Rectal smooth muscle tissue (tissue), 1 donor: ENCODE measurements around the gene MSRB2.
A peak's percentile ranks its signal among the peaks of the same experiment; 100 is the strongest.
"Not testable (repeated sequence)": the region's sequence is repeated elsewhere in the genome, so short reads cannot be mapped to it uniquely, and the experiment has no call there.

Experiments used
- H3K27ac ChIP-seq: one replicate; pipeline ENCODE4 v1.7.0; 2013; ENCODE audit warnings: low read depth, low read length, inconsistent platforms
- H3K27me3 ChIP-seq: one replicate; pipeline ENCODE4 v1.7.0; 2013; ENCODE audit warnings: low read length; ENCODE audit not compliant: control insufficient read depth, insufficient read depth
- H3K36me3 ChIP-seq: one replicate; pipeline ENCODE4 v1.7.0; 2013; ENCODE audit warnings: low read length; ENCODE audit not compliant: control insufficient read depth, insufficient read depth
- H3K4me1 ChIP-seq: one replicate; pipeline ENCODE4 v1.7.0; 2013; ENCODE audit warnings: low read length; ENCODE audit not compliant: control insufficient read depth, insufficient read depth
- H3K4me3 ChIP-seq: one replicate; pipeline ENCODE4 v1.7.0; 2013; ENCODE audit warnings: low read length
- H3K9ac ChIP-seq: one replicate; pipeline ENCODE4 v1.7.0; 2013; ENCODE audit warnings: low read length

MSRB2 gene

DNA sequence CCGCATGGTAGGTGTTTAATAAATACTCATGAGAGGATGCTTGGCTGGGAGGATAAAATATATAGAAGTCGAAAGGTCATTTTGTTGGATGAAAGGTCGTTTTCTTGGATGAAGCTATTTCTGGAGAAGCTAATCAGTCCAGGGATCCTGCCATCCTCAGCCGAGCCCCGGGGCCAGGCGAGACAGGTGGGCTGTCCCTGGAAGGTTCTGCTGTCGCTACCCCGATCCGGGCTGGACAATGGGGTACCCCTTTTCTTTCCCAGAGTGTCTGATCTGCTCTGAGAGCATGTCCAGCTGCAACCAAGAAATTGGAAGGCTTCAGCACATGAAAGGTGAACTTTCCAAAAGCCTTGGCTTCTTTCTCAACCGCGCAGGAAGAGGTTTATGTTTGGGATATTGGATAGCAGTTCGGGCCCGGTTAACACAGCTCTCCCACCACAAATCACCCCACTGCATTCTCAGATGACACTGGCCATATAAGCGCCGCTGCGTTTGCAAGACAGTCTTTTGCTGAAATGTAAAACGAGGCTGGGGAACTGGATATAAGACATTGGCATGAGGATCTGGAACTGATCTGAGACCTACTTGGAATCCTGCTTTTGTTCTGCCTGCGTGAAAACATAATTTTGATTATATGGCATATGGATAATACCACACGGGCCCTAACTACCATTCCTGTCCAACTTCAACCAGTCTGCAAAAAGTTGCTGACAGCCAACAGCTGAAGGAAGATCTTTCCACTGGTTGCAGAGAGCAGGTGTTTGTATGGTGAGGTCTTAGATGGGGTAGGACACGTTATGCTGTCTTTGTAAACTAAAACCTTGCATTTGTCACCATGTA lies 31.2 kb upstream of the MSRB2 start:
- H3K27ac ChIP-seq = peak overlapping the region; percentile 35
- H3K4me1 ChIP-seq = peaks cover 23% of the 10 kb centered on the region
- no peaks in the 10 kb centered on the region for H3K27me3 ChIP-seq
- H3K4me3 ChIP-seq = peak overlapping the region; percentile 31
- H3K36me3 ChIP-seq = no peaks in the 10 kb centered on the region
- no peak overlapping the region for H3K9ac ChIP-seq

- Histone ChIP-seq H3K27ac (peak overlapping the region; percentile 38), H3K4me1 (peaks cover 23% of the 10 kb centered on the region)
- H3K9ac ChIP-seq, H3K27me3 ChIP-seq, H3K36me3 ChIP-seq, H3K4me3 ChIP-seq: not testable (repeated sequence)
Observed at GRCh38 chr10:23064813-23065114, 30.6 kb upstream of the MSRB2 start.

- Histone ChIP-seq H3K27me3 (no peaks in the 10 kb centered on the region), H3K4me3 (no peak overlapping the region), H3K27ac (peak overlapping the region; percentile 38), H3K36me3 (no peaks in the 10 kb centered on the region), H3K4me1 (peaks cover 23% of the 10 kb centered on the region), H3K9ac (no peak overlapping the region)
Observed at GRCh38 chr10:23065181-23065948, 30.0 kb upstream of the MSRB2 start.

GRCh38 chr10:23067337-23067736 lies 28.0 kb upstream of the MSRB2 start:
- Histone ChIP-seq H3K4me1 (peaks cover 23% of the 10 kb centered on the region), H3K9ac (no peak overlapping the region), H3K27ac (no peak overlapping the region), H3K36me3 (no peaks in the 10 kb centered on the region), H3K4me3 (no peak overlapping the region), H3K27me3 (no peaks in the 10 kb centered on the region)

- Histone ChIP-seq H3K27me3 (no peaks in the 10 kb centered on the region), H3K36me3 (no peaks in the 10 kb centered on the region), H3K4me1 (peaks cover 19% of the 10 kb centered on the region), H3K9ac (no peak overlapping the region), H3K4me3 (no peak overlapping the region), H3K27ac (no peak overlapping the region)
Observed at GRCh38 chr10:23067939-23068775, 27.2 kb upstream of the MSRB2 start.

DNA sequence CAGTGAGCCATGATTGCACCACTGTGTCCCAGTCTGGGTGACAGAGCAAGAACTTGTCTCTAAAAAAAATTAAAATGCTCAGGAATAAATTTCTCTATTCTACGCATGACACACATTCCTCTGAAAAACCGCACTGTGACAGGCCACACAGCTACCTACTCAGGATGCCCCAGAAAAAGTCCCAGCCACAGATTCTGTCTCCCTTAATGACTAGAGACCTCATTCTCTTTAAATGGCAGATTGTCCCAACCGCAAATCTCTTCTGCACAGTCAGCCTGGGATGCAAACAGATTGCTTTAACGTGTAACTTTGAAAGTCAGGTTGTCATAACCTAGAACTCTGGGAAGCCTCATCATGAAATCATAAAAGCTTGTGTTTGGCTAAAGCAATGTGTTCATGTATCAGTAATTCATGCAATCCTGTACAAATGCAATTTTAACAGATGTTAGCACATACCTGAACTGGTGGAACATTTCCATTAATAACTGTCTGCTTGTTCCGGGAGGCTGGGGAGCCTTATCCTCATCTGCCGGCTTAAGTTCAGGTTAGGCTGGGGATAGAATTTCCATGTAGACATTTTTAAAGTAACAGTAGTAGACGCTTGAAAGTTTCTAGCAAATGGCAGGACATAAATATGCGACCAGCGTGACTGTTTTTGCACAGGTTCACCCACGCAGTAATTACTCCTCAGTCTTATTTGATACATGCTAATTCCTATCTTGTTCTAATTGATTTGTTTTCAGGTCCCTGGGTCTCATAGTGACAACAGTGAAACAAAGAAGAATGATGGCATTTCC lies 26.2 kb upstream of the MSRB2 start:
- Histone ChIP-seq H3K27me3 (no peaks in the 10 kb centered on the region), H3K27ac (no peak overlapping the region), H3K4me1 (peaks cover 16% of the 10 kb centered on the region), H3K9ac (no peak overlapping the region), H3K36me3 (no peaks in the 10 kb centered on the region), H3K4me3 (no peak overlapping the region)

DNA sequence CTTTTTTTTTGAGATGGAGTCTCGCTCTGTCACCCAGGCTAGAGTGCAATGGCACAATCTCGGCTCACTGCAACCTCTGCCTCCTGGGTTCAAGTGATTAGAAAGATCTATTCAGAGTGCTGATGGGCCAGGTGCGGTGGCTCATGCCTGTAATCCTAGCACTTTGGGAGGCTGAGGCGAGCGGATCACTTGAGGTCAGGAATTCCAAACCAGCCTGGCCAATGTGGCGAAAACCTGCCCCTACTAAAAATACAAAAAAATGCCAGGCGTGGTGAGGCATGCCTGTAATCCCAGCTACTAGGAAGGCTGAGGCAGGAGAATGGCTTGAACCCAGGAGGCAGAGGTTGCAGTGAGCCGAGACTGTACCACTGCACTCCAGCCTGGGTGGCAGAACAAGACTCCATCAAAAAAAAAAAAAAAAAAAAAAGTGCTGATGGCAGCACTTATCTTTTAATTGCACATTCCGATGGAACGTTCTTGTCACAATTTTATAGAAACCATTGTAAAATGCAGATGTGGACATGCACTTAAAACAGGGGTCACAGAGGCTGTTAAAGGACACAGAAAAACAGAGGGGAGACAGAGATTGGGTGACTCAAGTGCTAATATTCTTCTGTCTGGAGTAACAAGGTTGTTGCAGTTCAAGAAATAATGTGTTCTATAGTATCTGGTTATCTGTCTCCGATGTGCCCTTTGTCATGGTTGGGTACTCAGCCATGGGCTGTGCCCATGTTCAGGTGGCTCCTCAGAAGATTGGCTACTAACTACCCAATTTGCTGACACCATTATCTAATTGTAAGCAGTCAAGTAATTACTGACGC lies 25.1 kb upstream of the MSRB2 start:
- H3K27me3 ChIP-seq, H3K4me3 ChIP-seq, H3K36me3 ChIP-seq, H3K9ac ChIP-seq, H3K27ac ChIP-seq, H3K4me1 ChIP-seq: not testable (repeated sequence)

DNA sequence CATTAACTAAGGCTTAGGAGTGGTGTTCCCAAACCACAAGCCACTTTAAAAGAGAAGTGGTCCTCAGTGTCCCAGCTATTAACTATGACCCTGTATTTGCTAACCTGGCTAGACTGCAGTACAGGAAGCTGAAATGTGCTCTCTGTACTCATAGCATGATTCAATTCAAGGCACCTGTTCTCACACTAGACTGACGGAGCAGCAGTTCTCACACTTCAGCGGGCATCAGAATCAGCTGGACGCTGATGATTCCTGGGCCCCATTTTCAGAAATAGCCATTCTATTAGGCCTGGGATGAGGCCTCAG lies 24.5 kb upstream of the MSRB2 start:
- Histone ChIP-seq H3K27me3 (no peaks in the 10 kb centered on the region), H3K4me3 (no peak overlapping the region), H3K27ac (no peak overlapping the region), H3K4me1 (peaks cover 2% of the 10 kb centered on the region), H3K9ac (no peak overlapping the region), H3K36me3 (no peaks in the 10 kb centered on the region)

- not testable (repeated sequence) for H3K4me1 ChIP-seq, H3K27me3 ChIP-seq, H3K4me3 ChIP-seq, H3K36me3 ChIP-seq, H3K27ac ChIP-seq, H3K9ac ChIP-seq
Observed at GRCh38 chr10:23072593-23072992, 22.8 kb upstream of the MSRB2 start.

- Histone ChIP-seq H3K9ac (no peak overlapping the region), H3K36me3 (no peaks in the 10 kb centered on the region), H3K4me1 (no peaks in the 10 kb centered on the region), H3K4me3 (no peak overlapping the region), H3K27ac (no peak overlapping the region), H3K27me3 (no peaks in the 10 kb centered on the region)
Observed at GRCh38 chr10:23073527-23073926, 21.9 kb upstream of the MSRB2 start.

GRCh38 chr10:23075672-23076071 lies 19.7 kb upstream of the MSRB2 start:
- Histone ChIP-seq H3K4me3 (no peak overlapping the region), H3K4me1 (no peaks in the 10 kb centered on the region), H3K27me3 (no peaks in the 10 kb centered on the region), H3K9ac (no peak overlapping the region), H3K36me3 (no peaks in the 10 kb centered on the region), H3K27ac (no peak overlapping the region)
